Mucosa of descending colon (tissue), 3 donors: ENCODE data around the gene DUS3L. TPM values are rescaled to one million over a fixed set of nuclear protein-coding genes. Genes with fewer than 3 reads are reported as not detected.
A peak's percentile ranks its signal among the peaks of the same experiment; 100 is the strongest.

ENCODE experiments used
- ATAC-seq: fragments of 200-7000 bp; cut with Tn5 transposase; one replicate; pipeline ENCODE4 v1.9.1; 2020; ENCODE audit warnings: mild to moderate bottlenecking, moderate library complexity
- DNase-seq, 3 donors: peaks; one replicate each; pipeline ENCODE4 v3.0.0-alpha.2; 2020
- H3K36me3 ChIP-seq: fragments of 200-600 bp; one replicate; pipeline ENCODE4 v1.8.0; 2021; ENCODE audit warnings: low read depth, mild to moderate bottlenecking
- H3K4me1 ChIP-seq: fragments of 200-600 bp; one replicate; pipeline ENCODE4 v1.8.0; 2021; ENCODE audit warnings: low read depth, mild to moderate bottlenecking
- H3K4me3 ChIP-seq: fragments of 200-600 bp; one replicate; pipeline ENCODE4 v1.8.0; 2021; ENCODE audit warnings: mild to moderate bottlenecking
- H3K9me3 ChIP-seq: fragments of 200-600 bp; one replicate; pipeline ENCODE4 v1.8.0; 2021; ENCODE audit warnings: mild to moderate bottlenecking
- CTCF ChIP-seq: fragments of 200-600 bp; IDR thresholded peaks from one replicate; pipeline ENCODE4 v1.8.0; 2022; ENCODE audit warnings: antibody characterized with exemption, mild to moderate bottlenecking
- intact Hi-C, 2 donors: fragments of 100-400 bp; cut with DNase I in 1 of 2; cut with micrococcal nuclease in 1 of 2; formaldehyde crosslinking; loops; one replicate each; pipeline versions ENCODE4 v1.11.0 to v1.11.1; 2022; cut with DNase I, micrococcal nuclease
- total RNA-seq, 3 donors: library from RNA; stranded (reverse); fragmentation: NEBNext Ultra II Directional in 2 of 3; extraction: Animal tissue kit (Norgen Biotek cat#: 25700) in 2 of 3; gene quantifications; one replicate each; pipeline versions ENCODE4 v1.2.1 to v1.2.4, GENCODE V29; 2021 to 2023
- donor health status: DM: no; HTN: no; CAD: no; lungs with moderate emphysema.
- donor health status: DM: no; HTN: no; CAD: no.
- donor health status: DM: no; HTN: yes; CAD: no.

The DUS3L gene
- total RNA-seq, 3 donors from 2014 or later = 33.3 to 36.9 (median 35.6) TPM

- H3K4me3 ChIP-seq = no peak within 1 kb of the TSS
- DNase-seq = peak in 2 of 3 donors; percentile 62 to 74
- H3K9me3 ChIP-seq = no peaks in the 10 kb centered on the region
- H3K4me1 ChIP-seq = peaks cover 23% of the 10 kb centered on the region
- no peaks in the 10 kb centered on the region for H3K36me3 ChIP-seq
- intact Hi-C loops = loop anchor here in 1 of 2 donors (5.0 kb wide), 1 partner anchor 88 kb away; no protein-coding TSS in a partner anchor
- TF ChIP-seq CTCF = no peak
- peak; percentile 58 for ATAC-seq
Observed at GRCh38 chr19:5804516-5805461, 13.8 kb upstream of the DUS3L start, which contains the start of gene NRTN. TSS of gene NRTN (plus strand) at chr19:5805067. CDS start at chr19:5824166, 19,099 bp downstream.

GRCh38 chr19:5803752-5804515 lies 13.0 kb upstream of the DUS3L start:
- peaks cover 23% of the 10 kb centered on the region for H3K4me1 ChIP-seq
- intact Hi-C loops = loop anchor here in 1 of 2 donors (5.0 kb wide), 1 partner anchor 88 kb away; no protein-coding TSS in a partner anchor

GRCh38 chr19:5803441-5803751 lies 12.4 kb upstream of the DUS3L start:
- no peak overlapping the region for H3K4me3 ChIP-seq
- TF ChIP-seq CTCF = no peak
- H3K9me3 ChIP-seq = no peaks in the 10 kb centered on the region
- intact Hi-C loops = loop anchor here in 1 of 2 donors (5.0 kb wide), 1 partner anchor 89 kb away; no protein-coding TSS in a partner anchor
- no peak for ATAC-seq
- H3K4me1 ChIP-seq = peaks cover 23% of the 10 kb centered on the region
- no peaks in the 10 kb centered on the region for H3K36me3 ChIP-seq
- DNase-seq = no peak

More at GRCh38 chr19:5803752-5804515, 13.0 kb upstream of the DUS3L start:
- DNase-seq (peak; percentile 90 to 96 (median 91)), ATAC-seq (peak; percentile 91)
- TF ChIP-seq CTCF = peak; percentile 92
- Histone ChIP-seq H3K9me3 (no peaks in the 10 kb centered on the region), H3K36me3 (no peaks in the 10 kb centered on the region), H3K4me3 (no peak overlapping the region)

GRCh38 chr19:5801796-5802619 lies 11.0 kb upstream of the DUS3L start:
- intact Hi-C loops = loop anchor here in 1 of 2 donors (5.0 kb wide), 1 partner anchor 90 kb away; no protein-coding TSS in a partner anchor
- Histone ChIP-seq H3K9me3 (no peaks in the 10 kb centered on the region), H3K36me3 (no peaks in the 10 kb centered on the region), H3K4me1 (peaks cover 23% of the 10 kb centered on the region), H3K4me3 (no peak overlapping the region)
- ATAC-seq (no peak), DNase-seq (no peak)
- TF ChIP-seq CTCF = no peak
